MM.1S (cell line): ENCODE measurements around the gene TMEM37.

Experiments
- EZH2 ChIP-seq: fragments of 300-600 bp; sonication (generic); optimal IDR thresholded peaks from 2 replicates; pipeline ENCODE3; 2017; ENCODE audit warnings: low read depth, mild to moderate bottlenecking, antibody characterized with exemption, low read length, mixed read lengths
- TF ChIP-seq, protein P1 (sequence below): fragments of 300-600 bp; sonication (generic); IDR thresholded peaks from 2 replicates; pipeline ENCODE4 v1.5.1; 2016; ENCODE audit warnings: antibody characterized with exemption, low read length, mixed read lengths

DNA sequence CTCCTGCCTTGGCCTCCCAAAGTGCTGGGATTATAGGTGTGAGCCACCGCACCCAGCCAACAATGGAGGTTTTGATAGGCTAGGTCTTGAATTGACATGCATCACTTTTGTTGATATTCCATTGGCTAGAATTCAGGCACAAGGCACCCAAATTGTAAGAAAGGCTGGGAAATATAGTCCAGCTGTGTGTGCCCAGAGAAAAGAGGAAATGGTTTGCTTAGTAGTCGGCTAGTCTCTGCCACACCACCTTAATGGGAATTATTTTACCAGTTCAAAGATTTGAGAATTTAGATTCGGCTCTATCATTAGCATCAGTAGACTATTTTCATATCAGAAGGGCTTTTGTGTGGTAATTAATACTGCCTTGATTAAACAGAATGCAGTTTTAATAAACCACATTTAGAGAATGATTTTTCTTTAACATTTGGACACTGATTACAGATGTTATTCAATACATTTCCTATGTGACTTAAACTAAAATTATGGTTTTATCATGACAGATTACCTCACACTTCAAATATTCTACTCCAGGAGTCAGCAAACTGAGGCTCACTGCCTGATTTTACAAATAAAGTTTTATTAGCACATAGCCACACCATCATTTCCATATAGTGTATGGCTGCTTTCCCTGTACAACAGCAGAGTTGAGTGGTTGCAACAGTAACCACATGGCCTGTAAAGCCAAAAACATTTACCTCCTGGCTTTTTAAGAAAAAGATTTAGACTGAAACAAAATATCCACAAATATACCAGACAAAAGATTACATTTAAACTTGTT, 37.5 kb upstream of the TMEM37 start:
- TF ChIP-seq, protein P1, sequence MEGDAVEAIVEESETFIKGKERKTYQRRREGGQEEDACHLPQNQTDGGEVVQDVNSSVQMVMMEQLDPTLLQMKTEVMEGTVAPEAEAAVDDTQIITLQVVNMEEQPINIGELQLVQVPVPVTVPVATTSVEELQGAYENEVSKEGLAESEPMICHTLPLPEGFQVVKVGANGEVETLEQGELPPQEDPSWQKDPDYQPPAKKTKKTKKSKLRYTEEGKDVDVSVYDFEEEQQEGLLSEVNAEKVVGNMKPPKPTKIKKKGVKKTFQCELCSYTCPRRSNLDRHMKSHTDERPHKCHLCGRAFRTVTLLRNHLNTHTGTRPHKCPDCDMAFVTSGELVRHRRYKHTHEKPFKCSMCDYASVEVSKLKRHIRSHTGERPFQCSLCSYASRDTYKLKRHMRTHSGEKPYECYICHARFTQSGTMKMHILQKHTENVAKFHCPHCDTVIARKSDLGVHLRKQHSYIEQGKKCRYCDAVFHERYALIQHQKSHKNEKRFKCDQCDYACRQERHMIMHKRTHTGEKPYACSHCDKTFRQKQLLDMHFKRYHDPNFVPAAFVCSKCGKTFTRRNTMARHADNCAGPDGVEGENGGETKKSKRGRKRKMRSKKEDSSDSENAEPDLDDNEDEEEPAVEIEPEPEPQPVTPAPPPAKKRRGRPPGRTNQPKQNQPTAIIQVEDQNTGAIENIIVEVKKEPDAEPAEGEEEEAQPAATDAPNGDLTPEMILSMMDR: no peak
- TF ChIP-seq EZH2: no peak
